HG02884 (cell line): ENCODE data around the gene RNU4-1.

Source experiments
- ATAC-seq: cut with Tn5 transposase; IDR thresholded peaks from one replicate; pipeline ENCODE4 v1.9.1; 2021; ENCODE audit warnings: mild to moderate bottlenecking, moderate library complexity; ENCODE audit not compliant: unreplicated experiment

The RNU4-1 gene

DNA sequence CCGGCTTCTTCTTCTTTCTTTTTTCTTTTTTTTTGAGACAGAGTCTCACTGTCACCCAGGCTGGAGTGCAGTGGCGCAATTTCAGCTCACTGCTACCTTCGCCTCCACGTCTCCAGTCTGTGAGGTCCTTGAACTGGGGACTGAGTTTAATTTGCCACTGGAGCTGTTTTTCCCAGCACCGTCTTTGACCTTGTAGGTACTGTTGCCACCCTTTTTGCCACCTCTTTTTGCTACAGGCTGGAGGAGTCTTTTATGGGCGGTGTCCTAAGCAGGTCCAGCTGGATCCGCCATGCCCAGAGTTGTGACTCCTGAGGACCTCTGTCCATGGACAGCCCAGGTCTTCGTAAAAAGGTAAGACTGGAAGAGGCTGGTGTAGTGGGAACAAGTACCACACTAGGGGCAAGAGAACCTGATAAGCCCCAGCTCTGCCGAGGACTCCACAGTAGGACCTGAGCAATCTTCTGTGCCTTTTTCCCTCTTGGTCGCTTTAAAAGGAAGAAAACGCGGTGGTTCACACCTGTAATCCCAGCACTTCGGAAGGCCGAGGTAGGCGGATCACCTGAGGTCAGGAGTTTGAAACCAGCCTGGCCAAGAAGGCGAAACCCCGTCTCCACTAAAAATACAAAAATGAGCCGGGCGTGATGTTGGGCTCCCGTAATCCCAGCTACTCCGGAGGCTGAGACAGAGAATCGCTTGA, 2.3 kb downstream of the RNU4-1 start:
- no peak for ATAC-seq

DNA sequence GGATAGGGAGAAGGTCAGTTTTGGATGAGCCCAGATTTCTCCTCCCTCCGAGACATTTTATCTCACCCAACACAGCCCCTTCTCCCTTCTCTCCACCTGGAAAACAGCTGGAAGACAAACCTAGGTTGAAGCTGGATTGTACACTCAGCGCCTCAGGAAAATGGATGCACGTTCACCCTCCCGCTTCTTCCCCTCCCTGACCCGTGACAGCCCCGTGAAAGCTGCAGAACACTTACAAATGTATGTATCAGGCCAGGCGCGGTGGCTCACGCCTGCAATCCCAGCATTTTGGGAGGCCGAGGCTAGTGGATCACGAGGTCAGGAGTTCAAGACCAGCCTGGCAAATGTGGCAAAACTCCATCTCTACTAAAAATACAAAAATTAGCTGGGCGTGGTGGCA, 5.5 kb downstream of the RNU4-1 start:
- no peak for ATAC-seq

DNA sequence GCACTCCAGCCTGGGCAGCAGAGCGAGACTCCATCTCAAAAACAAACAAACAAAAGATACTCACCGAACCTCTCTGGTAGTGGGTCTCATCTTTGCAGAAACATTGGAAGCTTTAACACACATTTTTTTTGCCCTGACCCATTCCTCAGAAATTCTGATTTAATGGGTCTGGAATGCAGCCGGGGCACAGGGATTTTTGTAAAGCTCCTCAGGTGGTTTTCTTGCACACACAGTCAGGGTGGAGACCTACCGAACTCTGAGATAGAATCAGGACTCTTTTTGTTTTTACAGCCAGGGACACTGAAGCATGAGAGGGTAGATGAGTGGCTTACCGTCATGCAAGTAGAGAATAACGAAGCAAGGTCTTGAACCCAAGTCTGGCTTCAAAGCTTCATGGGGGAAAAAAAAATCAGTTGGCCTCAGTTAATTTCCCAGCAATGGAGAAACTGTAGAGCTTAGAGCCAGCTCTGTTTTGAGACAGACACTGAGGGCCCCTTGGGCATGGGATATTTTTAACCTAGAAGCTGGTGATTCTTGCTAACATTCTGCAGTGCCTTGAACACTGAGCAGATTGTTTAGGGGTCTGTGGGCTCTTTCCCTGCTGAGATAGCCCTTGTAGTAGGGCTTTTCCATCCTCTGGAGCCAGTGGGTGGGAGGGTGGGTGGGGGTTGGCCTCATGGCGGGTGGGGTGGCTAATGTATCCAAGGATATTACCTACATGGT, 6.1 kb downstream of the RNU4-1 start:
- ATAC-seq: no peak

DNA sequence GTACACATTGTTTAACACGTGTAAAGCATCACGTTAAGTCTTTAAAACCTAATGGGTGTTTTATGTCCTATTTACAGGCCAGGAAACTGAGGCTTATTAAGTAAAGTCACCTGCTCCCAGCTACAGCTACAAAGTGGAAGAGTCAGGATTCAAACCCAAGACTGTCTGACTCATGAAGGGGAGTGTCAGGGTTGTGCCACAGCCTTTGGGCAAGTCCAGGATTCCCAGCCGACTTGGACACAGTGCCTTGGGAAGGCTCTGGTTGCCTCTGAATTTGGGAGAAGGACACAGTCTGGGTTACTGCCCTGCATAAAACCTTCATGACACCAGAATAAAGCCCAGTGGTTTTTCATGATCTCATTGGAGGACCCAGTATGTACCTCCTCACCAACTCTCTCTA, 8.7 kb downstream of the RNU4-1 start:
- no peak for ATAC-seq

DNA sequence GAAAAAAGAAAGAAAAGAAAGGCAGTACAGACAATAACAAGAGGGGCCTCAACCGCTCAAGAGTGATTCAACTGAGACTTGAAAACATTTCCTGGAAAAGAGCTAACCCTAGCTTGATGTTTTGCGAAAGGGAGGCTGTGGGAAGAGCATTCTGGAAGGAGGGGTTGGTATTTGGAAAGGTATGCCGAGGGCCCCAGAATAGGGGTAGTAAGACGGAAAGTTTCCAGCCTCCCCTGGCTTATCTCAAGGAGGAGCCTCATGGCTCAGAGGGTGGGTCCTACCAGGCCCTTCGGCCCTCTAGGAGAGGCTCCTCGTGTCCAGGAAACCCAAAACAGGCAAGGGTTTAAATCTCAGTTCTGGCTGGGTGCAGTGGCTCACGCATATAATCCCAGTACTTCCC, 9.7 kb downstream of the RNU4-1 start:
- no peak for ATAC-seq

DNA sequence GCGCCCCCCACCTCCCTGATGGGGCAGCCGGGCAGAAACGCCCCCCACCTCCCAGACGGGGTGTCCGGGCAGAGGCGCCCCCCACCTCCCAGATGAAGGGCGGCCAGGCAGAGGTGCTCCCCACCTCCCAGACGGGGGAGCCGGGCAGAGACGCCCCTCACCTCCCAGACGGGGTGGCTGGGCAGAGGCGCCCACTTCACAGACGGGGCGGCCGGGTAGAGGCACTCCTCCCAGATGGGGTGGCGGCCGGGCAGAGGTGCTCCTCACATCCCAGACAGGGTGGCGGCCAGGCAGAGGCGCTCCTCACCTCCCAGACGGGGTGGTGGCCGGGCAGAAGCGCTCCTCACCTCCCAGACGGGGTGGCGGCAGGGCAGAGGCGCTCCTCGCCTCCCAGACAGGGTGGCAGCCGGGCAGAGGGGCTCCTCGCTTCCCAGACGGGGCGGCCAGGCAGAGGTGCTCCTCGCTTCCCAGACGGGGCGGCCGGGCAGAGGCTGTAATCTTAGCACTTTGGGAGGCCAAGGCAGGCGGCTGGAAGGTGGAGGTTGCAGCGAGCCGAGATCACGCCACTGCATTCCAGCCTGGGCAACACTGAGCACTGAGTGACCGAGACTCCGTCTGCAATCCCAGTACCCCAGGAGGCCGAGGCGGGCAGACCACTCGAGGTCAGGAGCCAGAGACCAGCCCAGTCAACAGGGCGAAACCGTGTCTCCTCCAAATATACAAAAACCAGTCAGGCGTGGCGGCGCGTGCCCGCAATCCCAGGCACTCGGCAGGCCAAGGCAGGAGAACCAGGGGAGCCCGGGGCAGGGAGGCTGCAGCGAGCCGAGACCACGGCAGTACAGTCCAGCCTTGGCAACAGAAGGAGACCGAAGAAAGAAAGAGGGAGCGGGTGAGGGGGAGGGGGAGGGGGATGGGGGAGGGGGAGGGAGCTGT, 14.6 kb downstream of the RNU4-1 start:
- no peak for ATAC-seq

DNA sequence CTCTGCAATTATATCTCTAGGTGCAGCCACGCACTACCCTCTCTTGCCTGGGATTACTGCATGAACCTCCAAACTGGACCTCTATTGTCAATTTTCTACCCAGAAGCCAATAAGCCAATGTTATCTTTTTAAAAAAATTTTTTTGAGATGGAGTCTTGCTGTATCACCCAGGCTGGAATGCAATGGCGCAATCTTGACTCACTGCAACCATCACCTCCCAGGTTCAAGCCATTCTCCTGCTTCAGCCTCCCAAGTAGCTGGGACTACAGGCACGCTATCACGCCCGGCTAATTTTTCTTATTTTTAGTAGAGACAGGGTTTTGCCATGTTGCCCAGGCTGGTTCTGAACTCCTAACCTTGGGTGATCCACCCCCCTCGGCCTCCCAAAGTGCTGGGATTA, 16.3 kb downstream of the RNU4-1 start:
- ATAC-seq: no peak

DNA sequence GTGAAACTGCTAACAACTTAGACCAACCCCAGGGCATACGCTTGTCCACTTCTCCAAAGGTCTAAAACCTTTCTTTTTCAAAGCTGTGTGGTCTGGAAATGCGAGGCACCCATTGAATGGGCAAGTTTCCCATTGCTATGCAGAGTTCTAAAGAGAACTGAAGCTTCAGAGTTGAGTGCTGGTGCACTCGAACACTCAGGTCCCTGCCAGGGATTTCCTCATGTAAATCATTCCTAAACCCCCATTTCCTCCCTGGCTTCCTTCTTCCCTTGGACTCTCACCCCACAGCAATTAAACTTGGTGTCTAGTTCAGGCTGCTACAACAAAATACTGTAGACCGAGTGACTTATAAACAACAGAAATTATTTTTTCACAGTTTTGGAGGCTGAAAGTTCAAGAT, 25.3 kb downstream of the RNU4-1 start:
- no peak for ATAC-seq

DNA sequence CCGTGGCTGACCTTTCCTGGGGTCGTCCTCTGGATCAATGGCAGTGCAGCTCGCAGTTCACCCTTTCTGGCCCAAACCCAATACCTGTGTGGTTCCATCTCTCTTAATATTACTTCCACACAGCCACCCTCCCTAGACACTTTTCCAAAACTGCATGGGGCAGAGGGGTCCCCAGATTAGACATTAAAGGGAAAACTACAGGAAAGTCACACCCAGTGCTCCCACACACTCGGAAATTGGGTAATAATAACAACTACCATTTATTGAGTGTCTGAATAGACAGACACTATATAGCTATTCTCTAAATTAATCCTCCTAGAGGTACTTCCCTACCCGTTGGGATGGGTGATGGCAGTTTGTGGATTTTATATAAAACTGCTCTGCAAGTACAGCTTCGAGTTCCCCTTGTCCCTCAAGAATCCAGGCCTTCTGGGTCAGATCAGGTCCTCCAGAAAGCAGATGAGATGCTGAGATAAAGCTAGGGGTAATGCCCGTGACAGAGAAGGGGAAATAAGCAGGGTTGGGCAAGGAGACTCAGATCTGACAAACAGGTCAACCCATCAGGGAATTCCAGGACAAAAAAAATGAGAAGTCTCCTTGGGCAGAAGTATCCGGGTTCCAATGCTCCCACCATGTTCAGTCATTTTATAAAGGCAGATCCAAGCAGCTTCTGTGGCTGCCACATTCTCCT, 26.7 kb downstream of the RNU4-1 start:
- ATAC-seq: no peak

DNA sequence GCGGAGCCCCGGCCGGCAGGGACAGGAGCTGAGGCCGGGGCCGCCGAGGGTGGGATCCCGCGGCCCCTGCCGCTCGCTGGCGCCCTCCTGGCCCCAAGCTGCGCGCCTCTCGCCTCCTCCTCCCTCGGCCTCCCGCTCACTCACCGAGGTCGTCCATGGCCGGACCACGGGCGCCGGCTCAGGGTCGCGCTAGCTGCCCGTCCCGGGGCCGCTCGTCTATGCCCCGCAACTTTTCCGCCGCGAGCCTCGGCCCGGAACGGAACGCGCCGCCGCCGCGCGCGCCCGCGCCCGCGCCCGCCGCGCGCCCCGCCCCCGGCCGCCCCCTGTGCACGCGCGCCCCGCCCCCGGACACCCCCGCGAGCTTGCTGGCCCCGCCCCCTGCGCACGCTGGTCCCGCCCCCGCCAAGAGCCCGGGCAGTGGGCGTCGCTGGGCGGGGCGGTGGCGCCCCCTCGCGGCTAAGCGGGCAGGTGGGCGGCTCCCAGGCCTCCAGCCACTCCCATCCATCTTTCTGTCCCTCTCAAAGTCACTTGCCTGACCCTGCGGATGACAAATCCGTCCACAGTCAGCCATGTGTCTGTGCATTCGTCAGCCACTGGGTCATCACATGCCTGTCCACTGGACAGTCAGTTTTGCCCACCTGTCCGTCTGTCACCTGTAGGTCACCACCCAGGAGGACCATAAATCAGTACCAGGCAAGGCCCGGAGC, 27.4 kb downstream of the RNU4-1 start, which contains the start of gene PXN:
TSS of gene PXN (minus strand) at position 258 of the 707 bp plus-strand sequence. CDS start at position 157, 101 bp downstream.
- peak; percentile 59 for ATAC-seq

DNA sequence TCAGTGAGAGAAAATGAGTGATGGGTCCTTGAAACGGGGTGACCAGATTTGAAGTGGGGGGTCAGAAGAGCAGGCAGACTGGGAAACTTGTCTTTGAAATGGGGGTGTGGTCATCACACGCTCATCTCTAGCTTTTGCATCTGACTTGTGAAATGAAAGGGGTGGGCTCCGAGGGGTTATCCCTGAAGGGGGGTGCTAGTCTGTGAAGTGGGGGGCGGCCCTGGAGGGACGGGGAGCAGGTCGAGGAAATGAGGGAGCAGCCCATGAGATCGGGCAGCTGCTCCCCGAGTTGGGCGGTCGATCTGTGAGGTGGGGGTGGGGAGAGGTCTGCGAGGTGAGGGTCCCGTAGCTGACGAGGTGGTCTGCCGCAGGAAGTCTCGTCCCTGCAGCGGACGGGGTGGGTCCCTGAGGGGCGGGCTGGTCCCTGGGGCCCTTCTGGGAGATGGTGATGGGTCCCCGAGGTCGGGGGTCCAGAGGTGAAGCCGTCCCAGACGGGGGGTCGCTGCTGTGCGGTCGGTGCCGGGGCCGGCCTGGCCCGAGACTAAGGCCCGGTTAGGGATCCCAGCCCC, 28.0 kb downstream of the RNU4-1 start:
- ATAC-seq: peak; percentile 33

DNA sequence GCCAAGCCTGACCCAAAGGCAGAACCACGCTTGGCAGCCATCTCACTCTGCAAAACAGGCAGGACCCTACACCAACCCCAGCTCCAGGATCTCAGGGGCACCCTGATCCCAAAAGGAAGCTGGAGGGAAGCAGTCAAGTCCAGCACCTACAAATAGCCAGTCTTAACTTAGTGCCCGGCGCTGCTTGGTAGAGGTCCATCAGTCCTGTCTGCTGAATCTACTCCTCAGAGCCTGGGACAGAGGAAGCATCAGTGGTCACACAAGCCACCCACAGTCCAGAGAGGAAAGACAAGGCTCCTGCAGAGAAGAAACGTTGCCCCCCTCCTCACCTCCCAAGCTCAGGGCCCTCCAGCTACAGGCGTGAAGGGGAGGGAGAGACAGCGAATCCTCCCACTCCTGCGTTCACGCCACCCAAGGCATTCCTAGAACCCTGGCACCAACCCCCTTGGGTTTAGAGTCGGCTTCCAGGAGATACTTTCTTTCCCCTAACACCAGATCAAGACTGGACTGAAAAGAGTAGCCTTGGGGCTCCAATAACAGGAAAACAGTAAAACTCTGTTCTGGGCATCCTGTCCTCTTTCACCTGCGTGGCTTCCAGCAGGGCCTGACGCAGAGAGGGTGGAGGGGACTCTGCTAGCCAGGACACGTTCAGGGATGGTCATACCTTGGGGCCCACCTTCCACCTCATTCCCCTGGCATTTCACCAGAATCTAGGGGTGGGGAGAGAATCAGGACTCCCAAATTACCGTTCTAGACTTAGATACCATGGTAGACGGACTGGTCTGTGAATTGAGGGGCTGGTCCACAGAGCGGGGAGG, 28.7 kb downstream of the RNU4-1 start:
- ATAC-seq: no peak

DNA sequence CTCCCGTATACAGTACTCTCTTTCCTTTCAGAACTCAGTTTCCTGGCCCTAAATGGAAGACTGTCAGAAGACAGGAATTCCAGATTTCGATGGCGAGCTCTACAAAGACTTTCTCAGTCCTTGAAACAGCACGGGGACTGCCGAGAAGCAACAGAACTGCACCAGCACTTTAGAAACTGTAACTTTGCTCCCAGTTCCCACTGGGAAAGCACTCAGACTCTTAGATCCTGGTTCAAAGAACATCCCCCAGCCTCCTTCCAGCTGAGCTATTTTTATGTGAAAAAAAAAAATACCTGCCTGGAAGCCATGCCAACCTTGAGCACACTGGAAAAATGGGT, 29.3 kb downstream of the RNU4-1 start:
- no peak for ATAC-seq

DNA sequence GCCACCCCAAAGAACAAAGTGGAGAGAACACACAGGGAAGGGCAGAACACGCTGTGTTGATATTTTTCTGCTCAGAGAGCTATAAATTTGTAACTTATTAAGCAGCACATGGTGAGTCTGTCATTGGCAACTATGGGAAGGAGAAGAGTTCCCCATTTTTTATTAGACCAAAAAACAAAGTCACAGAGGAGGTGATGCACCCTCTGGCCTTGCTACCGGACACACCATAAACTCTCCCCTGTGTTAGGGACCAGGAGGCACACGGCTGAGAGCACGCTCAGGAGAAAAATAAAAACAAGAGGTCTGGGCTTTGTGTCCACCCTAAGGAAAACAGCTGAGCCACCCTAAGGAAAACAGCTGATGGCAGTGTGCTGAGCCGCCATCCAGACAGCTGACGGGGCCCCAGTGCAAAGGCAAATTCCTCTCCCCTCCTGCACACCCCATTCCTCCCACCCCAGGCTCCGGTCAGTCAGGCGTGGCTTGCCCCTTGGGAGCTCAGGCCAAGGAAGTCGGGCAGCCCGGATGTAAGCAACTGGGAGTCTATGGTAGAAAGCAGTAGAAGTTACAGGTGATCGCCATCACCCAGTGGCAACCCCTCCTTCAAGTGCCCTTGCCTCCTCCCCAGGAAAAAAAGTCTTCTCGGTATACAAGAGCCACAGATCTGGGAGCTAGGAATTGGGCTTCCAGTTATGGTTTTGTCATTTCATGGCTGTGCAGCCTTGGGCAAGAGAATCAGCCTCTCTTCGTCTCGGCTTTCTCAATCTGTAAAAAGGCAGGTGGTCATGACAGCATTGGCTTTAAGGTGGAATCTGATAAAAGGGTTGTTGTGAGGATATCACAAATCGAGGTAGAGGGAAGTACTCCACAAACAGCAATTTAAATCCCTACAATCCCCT, 29.9 kb downstream of the RNU4-1 start:
- no peak for ATAC-seq

DNA sequence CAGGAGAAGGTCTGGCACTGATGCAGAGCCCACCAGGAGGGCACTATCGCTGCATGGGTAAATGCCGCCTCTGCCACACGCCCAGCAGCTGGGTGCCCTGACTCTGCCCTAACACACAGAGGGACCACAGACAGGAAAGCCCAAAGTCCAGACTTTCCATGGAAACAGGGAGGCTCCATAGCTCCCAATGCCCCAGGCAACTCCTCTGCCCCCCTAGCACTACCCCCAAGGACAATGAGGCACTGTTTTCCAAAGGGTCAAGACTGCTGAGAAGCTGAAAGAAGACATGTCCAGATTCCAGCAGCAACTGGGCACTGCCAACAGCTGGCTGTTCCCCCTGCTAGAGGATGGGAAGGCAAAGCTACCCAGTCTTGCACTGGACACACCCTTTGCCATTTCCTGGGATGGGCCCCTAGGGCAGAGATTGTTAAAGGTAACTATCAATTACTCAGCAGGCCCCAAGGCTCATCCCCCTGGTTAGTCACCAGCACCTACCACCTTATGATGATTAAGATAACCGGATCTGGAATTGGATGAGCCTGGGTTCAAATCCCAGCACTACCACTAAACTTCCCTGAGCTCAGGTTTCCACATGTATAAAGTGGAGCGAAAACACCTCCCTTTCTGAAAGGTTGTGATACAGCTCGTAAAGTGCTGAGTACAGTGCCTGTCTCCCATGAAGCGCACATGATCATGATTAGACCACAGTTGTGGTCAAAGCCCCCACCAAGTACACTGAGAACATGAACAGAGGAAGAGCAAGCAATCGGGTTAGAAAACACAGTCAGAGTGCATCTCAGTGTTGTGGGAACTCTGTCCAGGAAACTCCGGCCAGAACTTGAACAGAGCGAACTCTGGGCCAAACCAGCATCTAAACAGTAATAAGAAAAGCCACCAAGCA, 30.8 kb downstream of the RNU4-1 start:
- ATAC-seq: no peak

DNA sequence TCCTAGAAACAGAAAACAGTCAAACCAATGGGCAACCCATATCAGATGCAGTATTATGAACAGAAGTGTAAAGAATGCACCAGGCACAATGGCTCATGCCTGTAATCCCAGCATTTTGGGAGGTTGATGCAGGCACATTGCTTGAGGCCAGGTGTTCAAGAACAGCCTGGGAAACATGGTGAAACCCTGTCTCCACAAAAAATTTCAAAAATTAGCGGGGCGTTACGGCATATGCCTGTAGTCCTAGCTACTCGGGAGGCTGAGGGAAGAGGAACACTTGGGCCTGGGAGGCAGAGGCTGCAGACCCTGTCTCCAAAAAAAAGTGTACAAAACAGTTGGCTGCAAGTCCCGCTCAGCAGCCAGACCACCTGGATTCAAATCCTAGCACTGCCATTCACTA, 32.4 kb downstream of the RNU4-1 start:
- no peak for ATAC-seq
